Measurements from ENCODE around the gene PNLDC1.

GRCh38 chr6:159866286-159867247 lies 66.5 kb downstream of the PNLDC1 start:
- TF ChIP-seq CTCF (conservative IDR thresholded peaks at IDR 0.05; ENCODE audit: low read depth, low read length) (no peak), RAD21 (IDR thresholded peaks at IDR 0.05; ENCODE audit: low read length) (no peak), CEBPB (IDR thresholded peaks at IDR 0.05; ENCODE audit: low read depth, low read length) (no peak), MAZ (IDR thresholded peaks at IDR 0.05; ENCODE audit: borderline replicate concordance, low read depth, low read length) (no peak), POLR2A (IDR thresholded peaks at IDR 0.05; ENCODE audit: low read depth, low read length) (no peak), MXI1 (IDR thresholded peaks at IDR 0.05; ENCODE audit: borderline replicate concordance, low read depth, low read length) (no peak), USF2 (IDR thresholded peaks at IDR 0.05; ENCODE audit: low read depth, low read length) (no peak), NFE2L2 (IDR thresholded peaks at IDR 0.05; ENCODE audit: low read depth, low read length) (no peak)
